ENCODE measurements around the gene ASTN2.

Gene ASTN2

GRCh38 chr9:117250610-117251215 is 164.1 kb downstream of the ASTN2 start:
- DNase-seq (ENCODE audit: low spot score): no peak

GRCh38 chr9:117249799-117250198 is 165.1 kb downstream of the ASTN2 start:
- no peak for DNase-seq (ENCODE audit: low spot score)

- DNase-seq (ENCODE audit: low spot score): no peak
Observed at GRCh38 chr9:117247266-117247665, 167.6 kb downstream of the ASTN2 start.

- no peak for DNase-seq (ENCODE audit: low spot score)
Observed at GRCh38 chr9:117245175-117245829, 169.6 kb downstream of the ASTN2 start.

GRCh38 chr9:117242082-117242481 is 172.8 kb downstream of the ASTN2 start:
- DNase-seq (ENCODE audit: low spot score): no peak

GRCh38 chr9:117239428-117239827 is 175.4 kb downstream of the ASTN2 start:
- DNase-seq (ENCODE audit: low spot score): no peak

GRCh38 chr9:117234103-117234502 is 180.8 kb downstream of the ASTN2 start:
- DNase-seq (ENCODE audit: low spot score): no peak

- DNase-seq (ENCODE audit: low spot score): no peak
Observed at GRCh38 chr9:117233016-117233415, 181.8 kb downstream of the ASTN2 start.

GRCh38 chr9:117232281-117232680 is 182.6 kb downstream of the ASTN2 start:
- DNase-seq (ENCODE audit: low spot score): no peak

GRCh38 chr9:117231012-117231411 is 183.8 kb downstream of the ASTN2 start:
- no peak for DNase-seq (ENCODE audit: low spot score)

- DNase-seq (ENCODE audit: low spot score): no peak
Observed at GRCh38 chr9:117224695-117225094, 190.2 kb downstream of the ASTN2 start.

- no peak for DNase-seq (ENCODE audit: low spot score)
Observed at GRCh38 chr9:117218951-117219350, 195.9 kb downstream of the ASTN2 start.

- no peak for DNase-seq (ENCODE audit: low spot score)
Observed at GRCh38 chr9:117214416-117214815, 200.4 kb downstream of the ASTN2 start.

- DNase-seq (ENCODE audit: low spot score): no peak
Observed at GRCh38 chr9:117211280-117211679, 203.6 kb downstream of the ASTN2 start.

- DNase-seq (ENCODE audit: low spot score): no peak
Observed at GRCh38 chr9:117205806-117206205, 209.1 kb downstream of the ASTN2 start.

GRCh38 chr9:117204971-117205370 is 209.9 kb downstream of the ASTN2 start:
- DNase-seq (ENCODE audit: low spot score): no peak

GRCh38 chr9:117191504-117192261 is 223.2 kb downstream of the ASTN2 start:
- DNase-seq (ENCODE audit: low spot score): no peak

- DNase-seq (ENCODE audit: low spot score): no peak
Observed at GRCh38 chr9:117189121-117189520, 225.7 kb downstream of the ASTN2 start.

- DNase-seq (ENCODE audit: low spot score): no peak
Observed at GRCh38 chr9:117188394-117188793, 226.5 kb downstream of the ASTN2 start.

GRCh38 chr9:117187498-117187897 is 227.4 kb downstream of the ASTN2 start:
- no peak for DNase-seq (ENCODE audit: low spot score)

GRCh38 chr9:117184173-117184572 is 230.7 kb downstream of the ASTN2 start:
- no peak for DNase-seq (ENCODE audit: low spot score)

GRCh38 chr9:117182046-117182445 is 232.8 kb downstream of the ASTN2 start:
- no peak for DNase-seq (ENCODE audit: low spot score)

GRCh38 chr9:117180896-117181445 is 233.9 kb downstream of the ASTN2 start:
- DNase-seq (ENCODE audit: low spot score): no peak
